Stimulated activated CD8-positive, alpha-beta memory T cell treated with anti-CD3 and anti-CD28 coated beads, Interleukin-7, amount 100 ng/mL, for 1 hour (primary cell): ENCODE data around the gene TENT5A.

Source experiments
- DNase-seq, 2 donors: peaks; one replicate each; pipeline ENCODE4 v3.0.0-alpha.2; 2020; ENCODE audit warnings: low read depth in 2 of 2

Gene TENT5A

GRCh38 chr6:81771097-81771496 is 18.6 kb upstream of the TENT5A start:
- DNase-seq, result no peak

DNA sequence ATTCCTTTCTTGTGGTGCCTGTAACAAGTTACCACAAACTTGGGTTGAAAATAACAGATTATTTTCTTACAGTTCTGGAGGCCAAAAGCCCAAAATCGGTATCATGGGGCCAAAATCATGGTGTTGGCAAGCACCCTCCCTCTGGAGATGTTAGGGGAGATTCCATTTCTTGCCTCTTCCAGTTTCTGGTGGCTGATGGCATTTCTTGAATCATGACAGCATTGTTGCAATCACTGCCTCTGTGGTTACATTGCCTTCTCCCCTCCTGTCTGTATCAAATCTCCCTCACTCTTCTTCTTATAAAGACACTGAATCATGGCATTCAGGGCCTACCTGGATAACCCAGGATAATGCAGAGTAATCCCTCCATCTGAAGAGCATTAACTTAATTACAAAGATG is 17.9 kb upstream of the TENT5A start:
- DNase-seq, result no peak

GRCh38 chr6:81769824-81770223 is 17.3 kb upstream of the TENT5A start:
- DNase-seq, result no peak

GRCh38 chr6:81768150-81768942 is 15.9 kb upstream of the TENT5A start:
- DNase-seq, result no peak

DNA sequence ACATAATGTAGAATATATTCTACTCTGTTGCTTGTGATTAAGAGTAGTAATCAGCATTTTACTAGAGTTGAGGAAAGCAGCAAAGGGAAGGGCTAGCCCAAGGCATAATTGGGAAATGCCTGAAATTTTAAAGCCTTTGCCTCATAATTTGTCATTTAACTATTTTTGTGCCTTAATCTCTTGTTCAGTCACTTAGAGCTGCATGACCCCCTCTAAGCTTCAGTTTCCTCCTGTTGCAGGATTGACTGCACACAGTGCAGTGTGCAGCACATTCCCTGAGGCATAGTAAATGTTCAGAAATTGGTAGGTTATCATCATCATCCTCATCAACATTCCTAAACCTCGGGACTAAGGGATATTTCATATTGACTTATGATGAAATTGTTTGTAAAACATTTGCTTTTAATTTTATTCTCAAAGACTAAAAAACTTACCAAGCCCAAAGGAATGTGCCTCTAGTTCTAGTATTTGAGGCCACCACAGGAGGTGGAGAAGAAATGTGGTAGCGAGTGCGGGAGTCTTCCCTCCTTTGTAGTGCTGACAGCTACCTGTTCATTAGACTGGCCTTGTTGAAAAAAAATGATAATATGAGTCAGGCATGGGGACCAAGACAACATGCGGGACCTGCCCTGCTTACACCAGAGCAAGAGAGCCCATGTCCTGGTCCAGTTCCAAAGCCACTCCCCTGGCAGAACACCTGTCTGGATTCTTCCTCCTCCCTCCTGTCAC is 14.8 kb upstream of the TENT5A start:
- DNase-seq, result no peak

DNA sequence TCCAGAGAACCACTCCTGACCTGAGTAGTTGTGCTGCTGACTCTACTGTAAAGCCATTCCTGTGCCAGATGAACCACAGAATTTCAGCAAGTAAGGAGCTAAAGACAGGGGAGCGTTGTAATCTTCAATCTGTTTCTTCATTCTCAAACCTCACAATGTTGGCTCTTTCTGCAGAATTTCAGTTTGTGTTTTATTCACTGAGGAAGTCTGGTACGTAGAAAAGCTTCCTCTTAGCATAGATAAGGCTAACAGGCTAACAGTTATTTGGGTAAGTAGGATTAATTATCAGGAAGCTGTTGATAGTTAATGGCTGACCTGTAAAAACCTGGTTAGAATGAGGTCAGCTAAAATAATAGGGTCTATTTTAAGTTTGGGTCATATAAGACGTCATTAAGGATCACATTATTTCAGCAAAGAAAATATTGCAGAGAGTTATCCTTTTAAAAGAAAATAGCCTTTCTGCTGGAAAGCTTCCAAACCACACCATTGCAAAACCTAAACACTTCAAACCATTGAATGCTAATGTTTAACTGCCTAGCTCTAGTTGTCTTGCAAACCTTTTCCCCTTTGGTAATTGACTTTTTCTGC is 14.1 kb upstream of the TENT5A start:
- no peak for DNase-seq

DNA sequence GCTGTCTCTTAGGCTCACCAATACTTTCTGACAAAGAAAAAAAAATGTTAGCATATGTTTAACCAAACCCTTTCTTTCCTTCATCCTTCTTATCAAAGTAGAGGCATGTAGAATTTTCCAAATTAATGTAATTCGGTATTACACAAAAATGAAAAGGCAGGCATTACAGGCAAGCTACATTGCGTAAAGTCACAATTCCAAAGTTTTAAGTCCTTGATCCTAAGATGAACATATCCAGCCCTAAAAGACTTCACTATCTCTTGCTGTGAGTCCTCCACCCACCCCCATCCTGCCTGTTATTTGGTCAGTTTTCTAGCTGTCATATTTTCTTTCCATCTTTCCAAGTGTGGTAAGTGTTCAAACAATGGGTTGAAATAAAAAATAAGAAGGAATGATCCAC is 12.1 kb upstream of the TENT5A start:
- no peak for DNase-seq

GRCh38 chr6:81763968-81764367 is 11.5 kb upstream of the TENT5A start:
- no peak for DNase-seq

DNA sequence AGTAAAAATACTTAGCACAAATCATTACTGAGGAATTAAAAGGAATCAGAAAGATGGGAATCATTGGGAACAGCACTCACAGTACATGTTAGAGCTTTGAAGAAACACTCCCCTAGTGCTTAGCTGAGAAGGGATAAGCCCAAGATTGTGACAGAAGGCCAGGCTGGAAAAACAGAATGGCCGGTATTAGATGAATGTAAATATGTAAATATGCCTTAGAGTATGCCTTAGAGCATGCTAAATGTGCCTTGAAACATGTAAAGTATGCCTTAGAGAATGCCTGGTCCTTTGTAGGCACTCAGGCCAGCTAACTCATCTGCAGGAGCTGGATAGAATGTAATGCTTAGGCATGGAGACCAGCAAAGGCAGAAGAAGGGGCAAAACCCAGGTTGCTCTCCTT is 10.6 kb upstream of the TENT5A start:
- no peak for DNase-seq

GRCh38 chr6:81762606-81763005 is 10.1 kb upstream of the TENT5A start:
- no peak for DNase-seq

- DNase-seq, result no peak
Observed at GRCh38 chr6:81762132-81762531, 9.7 kb upstream of the TENT5A start.

DNA sequence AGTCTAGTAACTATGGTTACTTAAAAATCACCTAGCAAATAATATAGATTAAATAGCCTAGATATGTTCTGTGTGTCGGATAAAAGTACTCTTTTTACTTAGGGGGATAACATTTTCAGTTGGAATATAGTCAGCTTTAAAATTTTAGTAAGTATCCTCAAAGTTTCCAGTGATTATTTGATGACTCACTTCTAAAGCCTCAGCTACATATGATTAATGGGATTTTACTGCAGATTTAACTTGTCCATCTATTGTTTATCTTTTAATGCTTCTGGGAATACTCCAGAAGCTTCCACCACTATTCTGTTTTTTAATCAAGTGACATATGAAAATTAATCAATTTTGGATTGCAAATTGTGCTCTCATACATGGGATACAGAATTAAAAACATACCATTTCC is 8.7 kb upstream of the TENT5A start:
- DNase-seq, result no peak

GRCh38 chr6:81759782-81760181 is 7.3 kb upstream of the TENT5A start:
- DNase-seq, result no peak

DNA sequence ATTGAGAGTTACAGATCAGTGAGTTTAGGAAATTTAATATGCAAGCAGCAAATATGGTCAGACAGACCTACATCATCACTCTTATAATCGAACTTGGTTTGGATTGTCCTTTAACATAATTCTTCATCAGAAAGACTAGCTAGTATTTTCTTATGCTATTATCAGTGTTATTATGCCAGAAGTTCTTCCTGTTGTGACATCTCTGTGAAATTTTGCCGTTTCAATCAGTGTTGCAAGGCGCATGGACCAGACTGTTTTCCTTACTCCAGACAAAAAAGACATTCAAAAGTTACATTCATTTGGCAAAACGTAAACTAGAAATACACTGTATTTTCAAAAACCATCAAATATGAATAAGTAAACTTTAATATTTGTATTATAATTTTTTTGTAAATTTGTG is 5.7 kb upstream of the TENT5A start:
- DNase-seq, result no peak

DNA sequence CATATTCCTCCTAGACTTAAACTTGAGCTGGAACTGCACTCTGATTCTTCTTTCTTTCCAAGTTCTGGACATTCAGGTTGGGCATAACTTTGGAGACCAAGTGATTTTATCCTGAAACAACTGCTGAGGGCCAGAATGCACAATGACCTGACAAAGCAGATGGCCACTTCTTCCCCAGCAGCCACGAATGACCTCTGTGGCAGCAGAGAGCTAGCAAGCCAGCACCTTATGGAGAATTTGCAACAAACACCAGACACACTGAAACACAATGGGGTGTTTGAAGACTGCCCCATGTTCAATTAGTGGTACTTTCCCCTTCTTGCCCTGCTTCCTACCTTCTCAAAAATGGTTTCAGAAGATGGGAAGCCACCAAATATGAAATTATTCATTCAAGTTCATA is 4.2 kb upstream of the TENT5A start:
- no peak for DNase-seq

DNA sequence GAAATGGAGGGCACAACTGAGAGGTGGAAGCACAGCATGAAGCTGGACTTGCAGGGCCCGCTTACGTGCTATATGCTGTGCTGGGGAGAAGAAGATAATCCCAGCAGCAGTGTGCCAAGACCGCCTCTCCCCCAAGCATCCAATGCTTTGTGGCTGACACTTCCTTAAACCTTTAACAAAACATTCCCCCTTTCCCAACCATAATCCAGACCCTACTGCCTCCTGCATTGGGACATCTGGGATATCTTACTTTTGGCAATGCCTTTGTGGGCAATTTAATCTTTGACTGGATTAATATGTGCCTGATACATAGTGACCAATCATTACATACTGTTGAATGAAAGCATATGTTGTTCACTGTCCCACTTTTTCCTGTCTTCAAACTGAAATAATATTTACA is 3.1 kb upstream of the TENT5A start:
- DNase-seq, result no peak

- DNase-seq, result no peak
Observed at GRCh38 chr6:81754906-81755305, 2.4 kb upstream of the TENT5A start.

DNA sequence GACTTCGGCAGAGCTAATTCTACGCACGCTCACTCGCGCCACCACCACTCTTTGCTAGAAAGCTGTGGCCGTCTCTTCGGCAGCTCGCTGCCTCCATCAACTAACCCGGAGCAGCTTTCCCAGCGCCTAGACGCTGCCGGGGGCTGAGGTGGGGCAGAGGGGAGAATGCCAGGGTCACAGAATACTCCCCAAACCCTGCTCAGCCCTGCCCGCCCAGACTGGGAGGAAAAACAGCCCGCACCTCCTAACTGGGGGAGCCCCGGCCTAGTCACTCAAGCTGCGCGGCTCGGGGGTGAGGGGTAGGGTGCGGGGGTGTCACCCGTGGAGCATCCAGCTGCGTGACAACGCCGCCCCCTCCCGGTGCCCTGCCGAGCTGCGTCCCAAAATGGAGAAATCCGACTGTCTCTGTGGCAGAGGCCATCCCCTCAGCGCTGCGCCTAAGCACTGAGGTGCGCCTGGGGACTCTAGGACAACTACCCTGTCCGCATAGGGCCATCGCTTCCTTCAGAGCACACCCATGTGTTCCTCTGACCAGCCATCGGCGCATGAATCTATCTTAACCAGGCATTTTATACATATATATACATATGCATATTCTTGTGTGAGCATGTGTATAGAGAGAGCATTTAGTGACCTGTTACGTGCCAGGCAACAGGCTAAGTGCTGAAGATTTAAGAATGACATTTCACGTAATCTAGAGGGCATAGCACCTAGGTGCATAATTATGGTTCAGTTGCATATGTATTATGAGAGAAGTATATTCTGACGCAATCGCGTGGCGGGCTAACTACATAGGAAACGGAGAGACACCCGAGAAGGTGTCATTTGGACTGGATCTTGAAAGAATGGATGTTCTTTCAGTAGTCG is 1.5 kb upstream of the TENT5A start:
- peak; percentile 77 for DNase-seq

- DNase-seq, result peak; percentile 48 to 55
Observed at GRCh38 chr6:81752921-81753710, 635 bp upstream of the TENT5A start.

DNA sequence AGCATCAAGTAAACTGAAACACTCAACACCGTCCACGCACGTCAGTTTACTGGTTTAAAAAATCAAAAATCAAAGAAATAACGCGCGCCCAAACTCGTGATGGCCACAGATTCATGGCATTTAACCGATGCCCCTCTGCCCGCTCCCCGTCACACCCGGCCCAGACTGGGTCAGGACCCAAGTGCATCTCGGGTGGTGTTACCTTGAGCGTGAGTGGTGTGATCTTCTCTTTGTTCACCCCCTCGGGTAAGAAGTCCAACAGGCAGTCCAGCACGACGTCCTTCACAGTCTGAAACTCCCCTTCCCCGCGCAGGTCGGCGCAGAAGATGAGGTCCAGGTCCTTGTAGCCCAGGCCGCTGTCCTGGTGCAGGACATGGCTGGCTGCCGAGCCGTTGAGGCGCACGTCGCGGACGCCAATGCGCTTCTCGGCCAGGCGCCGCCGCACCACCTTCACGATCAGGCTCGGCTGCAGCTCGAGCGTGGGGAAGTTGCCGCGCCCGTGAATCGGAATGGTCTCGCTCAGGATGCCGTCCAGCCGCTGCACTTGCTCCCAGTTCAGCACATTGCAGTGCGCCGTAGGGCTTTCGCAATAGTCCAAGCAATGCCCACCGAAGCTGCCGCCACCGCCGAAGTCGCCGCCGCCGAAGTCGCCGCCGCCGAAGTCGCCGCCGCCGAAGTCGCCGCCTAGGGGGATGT is 945 bp downstream of the TENT5A start:
- DNase-seq, result peak in 1 of 2 donors; percentile 3
